Measurements from ENCODE around the gene ABITRAM. TPM values are rescaled to one million over a fixed set of nuclear protein-coding genes. Genes with fewer than 3 reads are reported as not detected.
A peak's percentile ranks its signal among the peaks of the same experiment; 100 is the strongest.
"Not testable (repeated sequence)": the region's sequence is repeated elsewhere in the genome, so short reads cannot be mapped to it uniquely, and the experiment has no call there.

ABITRAM gene
- polyA plus RNA-seq, 3 donors: 15.9 to 27.5 (median 16.1) TPM

- H3K4me1 Mint-ChIP-seq: no peaks in the 10 kb centered on the region
- Histone ChIP-seq H3K9ac (ENCODE audit: insufficient read depth, low read length, poor library complexity, severe bottlenecking) (no peak overlapping the region), H3K4me1 (ENCODE audit: control insufficient read depth in 1 of 2, insufficient read depth in 2 of 2, low read length in 2 of 2) (no peaks in the 10 kb centered on the region), H2AFZ (ENCODE audit: insufficient read depth, low read depth, low read length, poor library complexity, severe bottlenecking) (no peak overlapping the region), H3K27me3 (ENCODE audit: control insufficient read depth in 2 of 2, insufficient read depth in 2 of 2, low read length in 2 of 2) (no peaks in the 10 kb centered on the region), H3K79me2 (ENCODE audit: insufficient read depth, low read length) (no peaks in the 10 kb centered on the region), H4K20me1 (ENCODE audit: insufficient read depth, low read length) (no peaks in the 10 kb centered on the region), H3K36me3 (replicated peaks in 1 of 2; ENCODE audit: control insufficient read depth in 1 of 2, insufficient read depth in 2 of 2, low read length in 2 of 2) (peaks cover 74 to 91% of the 10 kb centered on the region in 2 donors), H3K9me3 (replicated peaks in 1 of 2; ENCODE audit: control insufficient read depth in 1 of 2, insufficient read depth in 1 of 2, low read length in 2 of 2) (no peaks in the 10 kb centered on the region), H3K4me2 (replicated peaks; ENCODE audit: extremely low read depth, low read length, poor library complexity, severe bottlenecking) (no peak overlapping the region), H3K27ac (ENCODE audit: low read depth in 1 of 2, low read length in 2 of 2) (no peak overlapping the region), H3K4me3 (replicated peaks in 1 of 3; ENCODE audit: low read depth in 2 of 3, low read length in 3 of 3) (no peak overlapping the region)
- no peak for DNase-seq
- H3K27me3 Mint-ChIP-seq (ENCODE audit: low read depth in 3 of 3): peaks cover 0 to 2% (median 0%) of the 10 kb centered on the region in 3 donors
- H3K4me3 Mint-ChIP-seq: no peak overlapping the region
- no peak for TF ChIP-seq CTCF (IDR thresholded peaks at IDR 0.05)
- WGBS (ENCODE audit: insufficient coverage): 80% methylated on average over 4 of the region's 6 CpGs
- intact Hi-C loops (cut with micrococcal nuclease): no loop called here
- H3K36me3 Mint-ChIP-seq: peaks cover 69 to 84% of the 10 kb centered on the region in 2 donors
- peak overlapping the region in 1 of 7 donors; percentile 35 for H3K27ac Mint-ChIP-seq
- H3K9me3 Mint-ChIP-seq: peaks cover 0 to 2% (median 0%) of the 10 kb centered on the region in 7 donors
Observed at GRCh38 chr9:108919517-108919916, 14.7 kb upstream of the ABITRAM start.

- H3K4me1 ChIP-seq (ENCODE audit: control insufficient read depth in 1 of 2, insufficient read depth in 2 of 2, low read length in 2 of 2); H3K27ac Mint-ChIP-seq; H3K79me2 ChIP-seq (ENCODE audit: insufficient read depth, low read length); H3K4me3 Mint-ChIP-seq; DNase-seq; H2AFZ ChIP-seq (ENCODE audit: insufficient read depth, low read depth, low read length, poor library complexity, severe bottlenecking); H3K27me3 Mint-ChIP-seq (ENCODE audit: low read depth in 3 of 3); intact Hi-C loops (cut with micrococcal nuclease); H3K4me1 Mint-ChIP-seq; H3K9ac ChIP-seq (ENCODE audit: insufficient read depth, low read length, poor library complexity, severe bottlenecking); H3K27me3 ChIP-seq (ENCODE audit: control insufficient read depth in 2 of 2, insufficient read depth in 2 of 2, low read length in 2 of 2); H3K4me2 ChIP-seq (replicated peaks; ENCODE audit: extremely low read depth, low read length, poor library complexity, severe bottlenecking); H3K9me3 ChIP-seq (replicated peaks in 1 of 2; ENCODE audit: control insufficient read depth in 1 of 2, insufficient read depth in 1 of 2, low read length in 2 of 2); H3K9me3 Mint-ChIP-seq; H3K27ac ChIP-seq (ENCODE audit: low read depth in 1 of 2, low read length in 2 of 2); H4K20me1 ChIP-seq (ENCODE audit: insufficient read depth, low read length); H3K4me3 ChIP-seq (replicated peaks in 1 of 3; ENCODE audit: low read depth in 2 of 3, low read length in 3 of 3): not testable (repeated sequence)
- no CpG with 5 or more reads among the region's 1 CpG for WGBS (ENCODE audit: insufficient coverage)
- H3K36me3 ChIP-seq (replicated peaks in 1 of 2; ENCODE audit: control insufficient read depth in 1 of 2, insufficient read depth in 2 of 2, low read length in 2 of 2): peaks cover 77 to 91% of the 10 kb centered on the region in 2 donors
- peaks cover 71 to 84% of the 10 kb centered on the region in 2 donors for H3K36me3 Mint-ChIP-seq
Observed at GRCh38 chr9:108920401-108920800, 13.8 kb upstream of the ABITRAM start.

Data from CD14-positive monocyte (primary cell).